NCI-H1105 treated with DMSO at 0.1 percent for 48 hours (cell line): ENCODE data around the gene CRIP1.

ENCODE experiments used
- DNase-seq: peaks from one replicate; lab custom pipeline; 2025; lab: John Stamatoyannopoulos, UW

CRIP1 gene

GRCh38 chr14:105505101-105505500 lies 18.4 kb downstream of the CRIP1 start:
- DNase-seq, result no peak

- DNase-seq, result no peak
Observed at GRCh38 chr14:105507247-105507646, 20.6 kb downstream of the CRIP1 start.

DNA sequence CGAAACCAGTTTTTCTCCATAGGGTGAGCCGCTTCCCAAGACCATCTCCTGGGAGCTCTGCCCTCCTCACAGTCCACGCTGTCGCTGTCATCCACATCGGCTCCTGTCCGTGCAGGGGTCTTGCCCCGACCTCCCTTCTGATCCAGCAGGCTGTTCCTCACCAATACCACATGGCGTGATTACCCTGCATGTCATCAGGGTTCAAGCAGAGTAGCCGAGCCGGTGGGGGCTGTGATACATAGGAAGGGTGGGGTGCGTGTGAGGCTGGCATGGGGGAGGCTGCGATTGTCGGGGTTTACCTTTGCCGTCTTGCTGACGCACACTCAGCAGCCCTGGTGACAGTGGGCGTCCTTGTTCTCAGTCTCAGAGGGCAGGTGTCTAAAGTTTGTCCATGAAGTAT lies 21.4 kb downstream of the CRIP1 start:
- DNase-seq, result no peak

GRCh38 chr14:105508601-105509000 lies 21.9 kb downstream of the CRIP1 start:
- no peak for DNase-seq

DNA sequence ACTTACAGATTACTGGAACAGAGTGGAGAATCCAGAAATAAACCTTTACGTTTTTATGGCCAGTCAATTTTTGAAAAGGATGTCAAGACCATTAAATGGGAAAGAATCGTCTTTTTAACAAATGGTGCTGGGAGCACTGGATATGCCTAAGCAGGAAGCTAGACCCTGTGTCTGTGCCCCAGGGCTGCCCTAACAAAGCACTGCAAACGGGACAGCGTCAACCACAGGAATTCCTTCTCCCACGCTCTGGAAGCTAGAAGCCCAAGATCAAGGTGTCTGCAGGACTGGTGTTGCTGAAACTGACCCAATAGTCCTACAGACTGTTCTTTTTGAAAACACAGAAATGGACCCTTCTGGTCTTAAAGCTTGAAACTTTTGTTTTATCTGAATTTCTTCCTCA lies 30.4 kb downstream of the CRIP1 start:
- DNase-seq, result no peak

GRCh38 chr14:105519946-105520698 lies 33.4 kb downstream of the CRIP1 start:
- DNase-seq, result no peak

GRCh38 chr14:105525326-105525725 lies 38.6 kb downstream of the CRIP1 start:
- DNase-seq, result no peak

DNA sequence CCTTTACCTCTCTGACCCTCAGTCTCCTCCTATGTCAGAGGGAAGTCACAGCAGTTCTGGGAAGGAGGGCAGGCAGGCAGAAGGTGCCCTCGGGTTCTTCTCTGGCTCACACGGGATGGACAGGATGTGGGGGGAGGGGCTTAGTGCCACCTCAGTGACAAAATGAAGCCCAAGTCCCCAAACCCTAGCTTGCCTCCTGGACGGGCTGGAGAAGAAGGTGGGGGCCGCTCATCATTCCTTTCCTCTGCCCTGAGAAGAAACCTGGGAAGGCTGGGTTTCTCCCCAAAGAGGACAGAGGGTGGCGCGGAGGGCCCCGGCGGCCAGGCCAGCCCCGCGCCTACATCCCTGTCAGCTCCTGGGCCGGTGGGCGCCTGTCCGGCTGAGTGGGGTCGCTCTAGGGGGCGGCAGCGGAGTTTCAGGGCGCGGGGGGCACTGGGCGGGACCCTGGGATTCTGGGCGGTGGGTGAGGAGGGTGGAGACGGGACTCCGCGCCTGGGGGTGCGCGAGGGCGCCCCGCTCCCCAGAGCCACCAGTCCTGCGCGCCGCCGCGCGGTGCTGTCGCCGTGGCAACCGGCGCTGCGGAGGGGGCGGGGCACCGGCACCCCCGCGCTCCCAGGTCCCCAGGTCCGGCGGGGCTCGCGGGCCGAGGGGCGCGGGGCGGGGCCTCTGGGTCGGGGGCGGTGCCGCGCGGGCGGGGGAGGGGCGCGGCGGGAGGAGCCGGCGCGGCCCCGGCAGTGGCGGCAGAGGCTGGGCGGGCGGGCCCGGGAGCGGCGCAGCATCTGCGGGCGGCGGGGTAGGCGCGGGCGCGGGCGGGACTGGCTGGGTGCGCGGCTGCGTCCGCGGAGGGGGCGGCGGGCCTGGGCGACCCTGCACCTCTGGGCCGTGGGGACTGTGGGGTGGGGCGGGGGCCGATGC lies 39.4 kb downstream of the CRIP1 start, which contains the start of gene TMEM121:
Gene TMEM121, plus strand, starts transcription at position 723 of the 915 bp plus-strand sequence. CDS start 2,252 bp downstream, outside the sequence.
- DNase-seq, result peak; percentile 39

DNA sequence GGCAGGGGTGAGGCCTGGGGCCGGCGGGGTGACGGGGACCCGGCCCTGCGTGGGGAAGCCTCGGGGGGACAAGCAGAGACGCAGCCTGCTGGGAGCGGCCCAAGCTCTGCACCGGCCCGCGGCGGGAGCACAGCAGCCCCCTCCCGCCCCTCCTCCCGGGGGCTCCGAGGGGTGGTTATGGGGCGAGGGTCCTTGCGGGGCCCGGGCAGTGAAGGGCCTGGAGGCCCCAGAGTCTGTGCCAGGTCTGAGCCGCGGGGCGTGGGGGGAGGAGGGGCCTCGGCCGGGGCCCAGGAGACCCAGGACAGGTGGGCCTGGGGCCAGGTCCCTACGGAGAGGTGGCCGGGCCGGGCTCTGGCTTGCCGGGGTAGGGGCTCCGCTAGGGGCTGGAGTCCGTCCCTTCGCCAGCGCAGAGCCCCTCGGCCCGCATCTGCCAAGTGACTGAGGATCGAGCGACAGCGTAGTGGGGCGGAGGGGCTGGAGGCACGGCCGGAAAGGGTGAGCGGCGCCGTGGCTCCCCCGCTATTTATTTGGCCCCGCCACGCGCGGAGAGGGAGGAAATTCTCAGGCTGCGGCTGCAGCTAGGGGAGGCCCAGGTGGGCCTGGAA lies 40.2 kb downstream of the CRIP1 start:
- DNase-seq, result no peak

DNA sequence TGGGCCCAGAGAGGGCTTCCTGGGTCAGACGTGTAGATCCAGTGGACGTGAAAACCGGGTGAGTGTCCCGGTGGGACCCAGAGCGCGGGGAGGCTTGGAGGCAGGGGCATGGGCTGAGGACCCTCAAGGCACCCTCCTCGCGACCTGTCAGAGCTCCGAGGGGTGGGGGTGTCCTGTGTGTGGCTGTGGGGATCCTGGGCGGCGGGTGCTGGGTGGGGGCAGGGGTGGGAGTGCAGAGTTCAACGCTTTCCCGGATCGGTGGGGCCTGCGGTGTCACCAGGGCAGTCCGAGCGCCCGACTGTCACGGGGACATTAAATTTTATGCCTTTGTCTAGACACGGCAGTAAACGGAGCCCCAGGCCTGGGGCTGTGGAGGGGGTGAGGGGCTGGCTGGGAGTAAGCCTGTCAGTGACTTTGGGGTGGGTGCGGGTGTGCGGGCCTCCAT lies 40.7 kb downstream of the CRIP1 start:
- no peak for DNase-seq

DNA sequence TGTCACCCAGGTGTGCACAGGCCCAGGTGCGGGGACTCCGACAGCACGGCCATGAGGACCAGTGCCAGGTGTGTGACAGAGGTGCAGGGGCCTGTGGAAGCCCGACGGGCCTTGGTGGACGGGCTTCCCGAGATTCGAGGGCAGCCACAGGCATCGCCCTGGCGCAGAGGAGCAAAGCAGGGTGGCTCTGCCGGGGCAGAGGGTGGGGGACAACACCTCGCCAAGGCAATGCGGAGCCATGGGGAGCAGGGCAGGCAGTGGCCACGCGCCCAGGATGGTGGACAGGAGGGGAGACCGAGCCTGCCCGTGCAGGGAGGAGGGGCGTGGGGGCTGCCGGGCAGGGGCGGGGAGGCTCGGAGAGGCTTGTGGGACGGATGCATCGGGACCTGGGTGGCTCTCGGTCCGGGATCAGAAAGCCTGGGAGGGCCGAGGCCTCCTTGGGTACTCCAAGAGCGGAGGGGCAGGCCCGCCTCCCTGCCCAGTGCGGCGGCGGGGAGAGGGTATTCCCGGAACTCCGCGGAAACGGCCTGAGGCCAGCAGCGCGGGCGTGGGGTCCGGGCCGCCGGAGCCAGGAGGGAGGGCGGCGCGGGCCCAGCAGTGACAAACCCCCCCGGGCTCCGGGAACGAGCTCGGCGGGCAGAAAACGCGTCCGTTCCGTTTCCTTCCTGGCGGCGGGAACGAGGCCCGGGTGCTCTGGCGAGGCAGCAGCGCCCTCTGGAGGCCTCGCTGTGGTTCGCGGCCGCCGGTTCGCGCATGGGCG lies 41.3 kb downstream of the CRIP1 start:
- DNase-seq, result peak; percentile 69

- DNase-seq, result no peak
Observed at GRCh38 chr14:105528586-105529318, 42.1 kb downstream of the CRIP1 start.

DNA sequence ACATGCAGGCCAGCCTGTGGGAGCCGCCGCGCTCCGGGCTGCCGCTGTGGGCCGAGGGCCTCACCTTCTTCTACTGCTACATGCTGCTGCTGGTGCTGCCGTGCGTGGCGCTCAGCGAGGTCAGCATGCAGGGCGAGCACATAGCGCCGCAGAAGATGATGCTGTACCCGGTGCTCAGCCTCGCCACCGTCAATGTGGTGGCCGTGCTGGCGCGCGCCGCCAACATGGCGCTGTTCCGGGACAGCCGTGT lies 42.6 kb downstream of the CRIP1 start:
- DNase-seq, result no peak

GRCh38 chr14:105529569-105530284 lies 43.0 kb downstream of the CRIP1 start:
- no peak for DNase-seq

DNA sequence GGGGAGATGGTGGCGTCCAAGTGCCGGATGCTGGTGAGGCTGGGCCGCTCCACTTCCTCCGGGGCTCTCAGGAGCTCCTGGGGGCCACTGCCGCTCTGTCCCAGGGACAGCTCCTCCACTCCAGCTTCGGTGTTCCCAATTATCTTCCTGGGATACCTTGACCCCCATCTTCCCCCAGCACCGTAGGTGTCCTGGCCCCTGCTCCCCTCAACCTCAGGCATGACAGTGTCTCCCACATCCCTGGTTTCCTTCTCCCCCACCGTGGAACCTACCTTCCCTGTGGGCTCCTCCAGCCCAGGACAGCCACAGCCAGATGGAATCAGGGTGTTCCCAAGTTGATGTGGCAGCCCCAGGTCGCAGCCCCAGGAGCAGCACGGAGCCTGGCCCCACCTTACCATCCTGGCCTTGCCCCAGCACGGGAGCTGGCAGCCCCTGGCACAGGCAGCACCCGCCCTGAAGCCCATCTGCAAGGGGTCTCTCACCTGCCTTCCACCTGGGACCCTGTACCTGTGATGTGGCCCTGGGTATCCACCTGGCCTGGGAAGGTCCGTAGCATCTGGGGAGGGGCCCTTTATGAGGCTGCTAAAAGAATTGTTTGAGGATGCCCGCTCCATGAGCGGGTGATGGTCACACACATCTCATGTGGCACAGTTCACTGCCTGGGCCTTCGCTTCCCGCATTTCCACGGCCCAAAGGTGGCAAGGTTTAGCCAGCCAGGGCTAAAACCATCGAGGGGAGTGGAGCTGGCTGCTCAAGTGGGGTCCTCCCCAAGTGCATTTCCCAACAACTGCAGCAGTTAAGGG lies 43.8 kb downstream of the CRIP1 start:
- no peak for DNase-seq

DNA sequence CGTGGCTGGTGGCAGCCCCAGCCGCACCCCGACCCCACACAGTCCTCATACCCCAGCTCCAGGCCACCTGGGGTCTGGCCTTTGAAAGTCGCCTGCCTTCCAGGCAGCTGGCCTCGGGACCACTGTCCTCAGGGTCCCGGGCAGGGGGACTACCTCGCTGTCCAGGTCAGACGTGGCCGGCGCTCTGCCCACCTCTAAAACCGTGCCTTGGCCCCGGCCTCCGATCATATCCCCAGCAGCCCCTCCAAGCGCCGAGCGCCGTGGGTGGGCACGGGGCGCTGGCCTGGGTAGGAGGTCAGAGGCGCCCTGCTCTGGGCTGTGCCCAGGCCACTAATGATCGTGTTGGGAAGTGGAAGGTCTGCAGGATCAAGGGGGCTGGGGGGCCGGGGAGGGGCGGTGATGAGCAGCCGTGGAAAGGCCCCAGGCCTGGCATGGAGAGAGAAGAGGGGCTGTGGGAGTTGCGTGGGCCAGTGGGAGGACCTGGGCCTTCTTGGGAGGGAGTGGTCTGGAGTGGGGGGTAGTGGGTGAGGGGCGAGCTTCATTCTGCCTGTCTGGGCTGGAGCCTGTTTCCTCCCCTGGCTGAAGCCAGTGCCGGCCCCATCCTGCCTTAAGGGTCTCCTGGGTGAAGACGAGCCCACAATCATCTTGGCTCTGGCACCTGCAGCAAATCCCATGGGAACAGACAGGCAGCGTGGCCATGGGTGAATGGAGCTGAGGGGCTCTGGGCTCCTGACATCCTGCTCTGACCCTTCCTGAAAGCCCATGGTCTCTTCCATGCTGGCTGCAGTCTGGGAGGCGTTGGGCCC lies 44.6 kb downstream of the CRIP1 start:
- no peak for DNase-seq

- no peak for DNase-seq
Observed at GRCh38 chr14:105531894-105532623, 45.4 kb downstream of the CRIP1 start.

DNA sequence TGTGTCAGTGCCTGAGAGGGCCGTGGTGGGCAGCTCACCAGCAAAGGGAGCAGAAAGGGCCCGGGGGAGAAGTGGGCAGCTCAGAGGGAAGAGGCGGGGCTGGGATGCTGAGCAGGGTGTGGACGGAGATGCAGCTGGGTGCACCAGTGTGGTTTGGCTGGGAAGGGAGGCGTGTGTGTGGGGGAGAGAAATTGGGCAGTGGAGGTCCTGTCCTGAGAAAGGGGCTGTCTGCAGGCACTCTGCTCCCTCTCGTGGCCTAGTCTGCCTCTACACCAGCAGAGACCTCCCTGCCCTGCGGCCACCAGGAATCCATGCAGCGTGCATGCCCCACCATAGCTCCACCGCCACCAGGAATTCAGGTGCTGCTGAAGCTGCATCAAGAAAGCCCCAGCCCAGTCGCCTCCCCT lies 46.1 kb downstream of the CRIP1 start:
- DNase-seq, result no peak
